SH-SY5Y (cell line): ENCODE measurements around the gene EFNA2.

Experiments
- GATA2 ChIP-seq: IDR thresholded peaks from 2 replicates; pipeline ENCODE4 v1.6.1; 2011; ENCODE audit warnings: mild to moderate bottlenecking, low read depth, low read length
- GATA3 ChIP-seq: IDR thresholded peaks from 2 replicates; pipeline ENCODE4 v1.6.1; 2011; ENCODE audit warnings: low read depth, mild to moderate bottlenecking, low read length, moderate library complexity

DNA sequence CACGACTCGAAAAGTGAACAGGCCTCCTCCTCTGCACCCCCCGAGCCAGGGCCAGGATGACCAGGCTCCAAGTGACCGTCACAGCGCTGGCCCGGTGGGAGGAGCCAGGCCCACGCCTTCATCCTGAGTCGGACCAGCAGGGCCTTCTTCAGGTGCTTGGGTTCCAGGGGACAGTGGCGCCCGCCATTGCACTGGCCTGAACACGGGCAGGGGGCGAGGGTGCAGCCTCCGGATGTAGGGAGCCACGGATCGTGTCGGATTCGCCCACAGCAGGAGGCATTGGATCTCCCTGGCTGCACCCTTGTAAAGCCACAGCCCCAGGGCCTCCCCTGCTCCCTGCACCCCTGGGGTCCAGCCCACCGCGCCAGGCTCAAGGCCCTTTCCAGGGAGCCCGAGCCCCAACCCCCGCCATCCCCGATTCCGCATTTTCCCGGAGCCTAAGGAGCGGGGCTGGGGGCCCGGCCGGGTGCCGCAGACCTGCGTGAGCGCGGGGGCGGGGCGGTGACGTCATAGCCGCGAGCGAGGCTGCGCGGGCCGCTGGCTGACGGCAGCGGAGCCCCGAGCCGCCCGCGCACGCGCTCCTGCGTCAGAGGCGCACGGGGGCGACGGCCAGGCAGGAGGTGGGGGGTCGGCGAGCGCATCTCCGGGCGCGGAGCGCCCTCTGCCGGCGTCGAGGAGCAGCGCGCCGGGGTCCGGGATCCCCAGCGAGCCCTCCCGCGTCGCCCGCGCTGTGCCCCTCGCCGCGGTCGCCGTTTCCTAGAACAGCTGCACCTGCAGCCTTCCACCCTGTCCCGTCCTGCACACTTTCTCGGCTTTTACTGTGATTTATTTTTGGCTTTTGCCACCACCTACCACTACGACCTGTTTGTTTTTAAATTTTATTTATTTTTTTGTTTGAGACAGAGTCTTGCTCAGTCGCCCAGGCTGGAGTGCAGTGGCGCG is 45.6 kb upstream of the EFNA2 start:
- TF ChIP-seq GATA2 (no peak), GATA3 (no peak)
